ENCODE results near the gene FAM180B. TPM values are rescaled to one million over a fixed set of nuclear protein-coding genes. Genes with fewer than 3 reads are reported as not detected.
"Not testable (repeated sequence)": the region's sequence is repeated elsewhere in the genome, so short reads cannot be mapped to it uniquely, and the experiment has no call there.

The FAM180B gene
- total RNA-seq, 2 donors from 2014 or later, result not detected

GRCh38 chr11:47628026-47628425 is 41.5 kb downstream of the FAM180B start:
- H3K27ac ChIP-seq, result no peak overlapping the region
- H3K9ac ChIP-seq (ENCODE audit: low read depth in 2 of 2, low read length in 2 of 2), result no peak overlapping the region
- no peak overlapping the region for H3K4me3 ChIP-seq
- H3K9me3 ChIP-seq, result no peaks in the 10 kb centered on the region
- no peak for TF ChIP-seq CTCF (IDR thresholded peaks at IDR 0.05)
- H3K4me1 ChIP-seq, result no peaks in the 10 kb centered on the region
- no peaks in the 10 kb centered on the region for H3K27me3 ChIP-seq
- DNase-seq, result no peak
- intact Hi-C loops (cut with DNase I), result no loop called here
- H3K36me3 ChIP-seq, result peaks cover 20% of the 10 kb centered on the region

- Histone ChIP-seq H3K9ac (ENCODE audit: low read depth in 2 of 2, low read length in 2 of 2) (no peak overlapping the region), H3K4me3 (no peak overlapping the region), H3K4me1 (no peaks in the 10 kb centered on the region), H3K27me3 (no peaks in the 10 kb centered on the region), H3K36me3 (peaks cover 21% of the 10 kb centered on the region), H3K9me3 (no peaks in the 10 kb centered on the region), H3K27ac (no peak overlapping the region)
- intact Hi-C loops (cut with DNase I), result loop anchor here (10.0 kb wide), 1 partner anchor 103 kb away; no protein-coding TSS in a partner anchor
- no peak for TF ChIP-seq CTCF (IDR thresholded peaks at IDR 0.05)
- no peak for DNase-seq
Observed at GRCh38 chr11:47631473-47631872, 45.0 kb downstream of the FAM180B start.

GRCh38 chr11:47636331-47636730 is 49.9 kb downstream of the FAM180B start:
- not testable (repeated sequence) for H3K4me1 ChIP-seq; DNase-seq; H3K4me3 ChIP-seq; H3K27me3 ChIP-seq; H3K9ac ChIP-seq (ENCODE audit: low read depth in 2 of 2, low read length in 2 of 2); H3K27ac ChIP-seq; H3K9me3 ChIP-seq
- H3K36me3 ChIP-seq, result peaks cover 18% of the 10 kb centered on the region
- intact Hi-C loops (cut with DNase I), result loop anchor here (10.0 kb wide), 1 partner anchor 98 kb away; no protein-coding TSS in a partner anchor

Other genes starting within 250 kb of the FAM180B start
- under 1 TPM in 1 of 2 donors, not detected in 1; 0.42 TPM for gene MYBPC3, start 234.0 kb upstream of the FAM180B start, total RNA-seq
- gene SPI1, start 208.1 kb upstream of the FAM180B start, total RNA-seq, result 10 to 100 TPM in 1 of 2 donors, 1 to 10 TPM in 1; 4.7 to 11.9 TPM
- gene SLC39A13, start 178.1 kb upstream of the FAM180B start, total RNA-seq, result 10 to 100 TPM; 14.3 to 18.6 TPM
- gene PSMC3, start 160.2 kb upstream of the FAM180B start, total RNA-seq, result 100 to 1,000 TPM in 1 of 2 donors, 10 to 100 TPM in 1; 74.4 to 152 TPM
- gene RAPSN, start 137.5 kb upstream of the FAM180B start, total RNA-seq, result not detected
- gene CELF1, start 33.5 kb upstream of the FAM180B start, total RNA-seq, result 10 to 100 TPM; 76.1 to 96.8 TPM
- 10 to 100 TPM; 33.6 to 52.5 TPM for gene PTPMT1, start 21.1 kb upstream of the FAM180B start, total RNA-seq
- gene KBTBD4, start 7.7 kb upstream of the FAM180B start, total RNA-seq, result 10 to 100 TPM; 14.5 to 15.5 TPM
- 100 to 1,000 TPM; 228 to 266 TPM for gene NDUFS3, start 7.6 kb upstream of the FAM180B start, total RNA-seq
- under 1 TPM; 0.35 to 0.85 TPM for gene C1QTNF4, start 7.7 kb downstream of the FAM180B start, total RNA-seq
- gene MTCH2, start 55.9 kb downstream of the FAM180B start, total RNA-seq, result 100 to 1,000 TPM; 162 to 190 TPM
- gene AGBL2, start 128.7 kb downstream of the FAM180B start, total RNA-seq, result 1 to 10 TPM in 1 of 2 donors, under 1 TPM in 1; 0.74 to 2.2 TPM
- 10 to 100 TPM; 47.3 to 53.3 TPM for gene FNBP4, start 180.7 kb downstream of the FAM180B start, total RNA-seq

All from colonic mucosa (tissue), 4 donors.